ENCODE results near the gene ZNF669.

Gene ZNF669

GRCh38 chr1:247087256-247087655 lies 16.9 kb downstream of the ZNF669 start:
- no peak; the same call in 2 of the 3 replicates for ATAC-seq
- TF ChIP-seq ESRRG (CRISPR knock-in tag; IDR thresholded peaks at IDR 0.05) (no peak), ZFP3 (CRISPR knock-in tag; IDR thresholded peaks at IDR 0.05) (no peak), TSHZ2 (CRISPR knock-in tag; IDR thresholded peaks at IDR 0.05) (no peak), ZNF70 (CRISPR knock-in tag; IDR thresholded peaks at IDR 0.05) (no peak), ARNTL (CRISPR knock-in tag; IDR thresholded peaks at IDR 0.05; ENCODE audit: borderline replicate concordance, low read depth) (no peak), PATZ1 (CRISPR knock-in tag; IDR thresholded peaks at IDR 0.05; ENCODE audit: borderline replicate concordance) (no peak), TCF4 (CRISPR knock-in tag; IDR thresholded peaks at IDR 0.05; ENCODE audit: borderline replicate concordance) (no peak), RARB (CRISPR knock-in tag; IDR thresholded peaks at IDR 0.05) (no peak), ZC3H10 (CRISPR knock-in tag; IDR thresholded peaks at IDR 0.05) (no peak), PPARA (CRISPR knock-in tag; IDR thresholded peaks at IDR 0.05; ENCODE audit: borderline replicate concordance) (no peak), ISL1 (CRISPR knock-in tag; IDR thresholded peaks at IDR 0.05) (no peak), BACH2 (CRISPR knock-in tag; IDR thresholded peaks at IDR 0.05; ENCODE audit: borderline replicate concordance) (no peak), ZNF565 (CRISPR knock-in tag; conservative IDR thresholded peaks at IDR 0.05; ENCODE audit: low read depth) (no peak), ZFP30 (CRISPR knock-in tag; IDR thresholded peaks at IDR 0.05) (no peak)
- TF ChIP-seq, protein P1, sequence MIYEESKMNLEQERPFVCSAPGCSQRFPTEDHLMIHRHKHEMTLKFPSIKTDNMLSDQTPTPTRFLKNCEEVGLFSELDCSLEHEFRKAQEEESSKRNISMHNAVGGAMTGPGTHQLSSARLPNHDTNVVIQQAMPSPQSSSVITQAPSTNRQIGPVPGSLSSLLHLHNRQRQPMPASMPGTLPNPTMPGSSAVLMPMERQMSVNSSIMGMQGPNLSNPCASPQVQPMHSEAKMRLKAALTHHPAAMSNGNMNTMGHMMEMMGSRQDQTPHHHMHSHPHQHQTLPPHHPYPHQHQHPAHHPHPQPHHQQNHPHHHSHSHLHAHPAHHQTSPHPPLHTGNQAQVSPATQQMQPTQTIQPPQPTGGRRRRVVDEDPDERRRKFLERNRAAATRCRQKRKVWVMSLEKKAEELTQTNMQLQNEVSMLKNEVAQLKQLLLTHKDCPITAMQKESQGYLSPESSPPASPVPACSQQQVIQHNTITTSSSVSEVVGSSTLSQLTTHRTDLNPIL (CRISPR knock-in tag; IDR thresholded peaks at IDR 0.05; ENCODE audit: low read depth) = no peak

- no peak for ATAC-seq
- TF ChIP-seq ZC3H10 (CRISPR knock-in tag; IDR thresholded peaks at IDR 0.05) = no peak
These were observed 18.8 kb downstream of the ZNF669 start for GRCh38 chr1:247085310-247085709.

- no peak for ATAC-seq
- no peak for TF ChIP-seq PPARA (CRISPR knock-in tag; IDR thresholded peaks at IDR 0.05; ENCODE audit: borderline replicate concordance)
- TF ChIP-seq ZFP3 (CRISPR knock-in tag; IDR thresholded peaks at IDR 0.05) = no peak
- TF ChIP-seq ZFP30 (CRISPR knock-in tag; IDR thresholded peaks at IDR 0.05) = no peak
- TF ChIP-seq TSHZ2 (CRISPR knock-in tag; IDR thresholded peaks at IDR 0.05) = no peak
- no peak for TF ChIP-seq ESRRG (CRISPR knock-in tag; IDR thresholded peaks at IDR 0.05)
These were observed 19.4 kb downstream of the ZNF669 start for GRCh38 chr1:247084771-247085170.

DNA sequence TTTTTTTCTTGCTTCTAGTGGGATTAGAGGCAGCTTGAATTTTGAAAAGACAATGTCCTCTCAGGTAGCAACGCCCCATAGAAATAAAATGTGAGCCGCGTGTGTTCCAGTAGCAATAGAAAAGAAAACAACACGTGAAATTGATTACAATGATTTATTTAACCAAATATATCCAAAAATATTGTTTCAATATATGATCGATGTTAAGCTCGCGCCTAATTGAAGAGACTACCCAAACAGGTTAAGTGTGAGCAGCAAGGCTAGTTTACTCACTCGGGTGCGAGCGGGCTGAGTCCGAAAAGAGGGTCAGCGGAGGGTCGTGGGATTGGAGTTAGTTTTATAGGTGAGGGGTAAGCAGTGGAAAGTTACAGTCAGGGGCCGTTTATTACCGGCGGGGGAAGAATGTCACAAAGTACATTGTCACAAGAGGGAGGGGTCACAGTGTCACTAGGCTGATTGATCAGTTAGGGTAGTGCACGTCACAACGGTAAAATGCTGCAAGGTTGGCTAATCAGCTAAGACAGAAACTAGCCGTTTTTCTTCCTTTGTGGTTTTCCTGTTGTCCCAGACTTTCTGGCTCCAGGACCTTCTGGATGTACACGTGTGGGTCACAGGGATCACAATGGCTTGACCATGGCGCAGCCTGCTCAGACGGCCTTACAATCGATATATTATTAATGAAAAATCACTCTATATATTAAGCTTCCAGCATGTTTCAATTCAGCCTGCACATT lies 24.8 kb downstream of the ZNF669 start:
- no peak for ATAC-seq
- TF ChIP-seq ISL1 (CRISPR knock-in tag; IDR thresholded peaks at IDR 0.05) = no peak
- TF ChIP-seq ZFP3 (CRISPR knock-in tag; IDR thresholded peaks at IDR 0.05) = no peak
- TF ChIP-seq, protein P2, sequence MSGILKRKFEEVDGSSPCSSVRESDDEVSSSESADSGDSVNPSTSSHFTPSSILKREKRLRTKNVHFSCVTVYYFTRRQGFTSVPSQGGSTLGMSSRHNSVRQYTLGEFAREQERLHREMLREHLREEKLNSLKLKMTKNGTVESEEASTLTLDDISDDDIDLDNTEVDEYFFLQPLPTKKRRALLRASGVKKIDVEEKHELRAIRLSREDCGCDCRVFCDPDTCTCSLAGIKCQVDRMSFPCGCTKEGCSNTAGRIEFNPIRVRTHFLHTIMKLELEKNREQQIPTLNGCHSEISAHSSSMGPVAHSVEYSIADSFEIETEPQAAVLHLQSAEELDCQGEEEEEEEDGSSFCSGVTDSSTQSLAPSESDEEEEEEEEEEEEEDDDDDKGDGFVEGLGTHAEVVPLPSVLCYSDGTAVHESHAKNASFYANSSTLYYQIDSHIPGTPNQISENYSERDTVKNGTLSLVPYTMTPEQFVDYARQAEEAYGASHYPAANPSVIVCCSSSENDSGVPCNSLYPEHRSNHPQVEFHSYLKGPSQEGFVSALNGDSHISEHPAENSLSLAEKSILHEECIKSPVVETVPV (CRISPR knock-in tag; IDR thresholded peaks at IDR 0.05) = no peak
- TF ChIP-seq CSDC2 (CRISPR knock-in tag; IDR thresholded peaks at IDR 0.05) = no peak
- no peak for TF ChIP-seq PPARA (CRISPR knock-in tag; IDR thresholded peaks at IDR 0.05; ENCODE audit: borderline replicate concordance)
- TF ChIP-seq, protein P3, sequence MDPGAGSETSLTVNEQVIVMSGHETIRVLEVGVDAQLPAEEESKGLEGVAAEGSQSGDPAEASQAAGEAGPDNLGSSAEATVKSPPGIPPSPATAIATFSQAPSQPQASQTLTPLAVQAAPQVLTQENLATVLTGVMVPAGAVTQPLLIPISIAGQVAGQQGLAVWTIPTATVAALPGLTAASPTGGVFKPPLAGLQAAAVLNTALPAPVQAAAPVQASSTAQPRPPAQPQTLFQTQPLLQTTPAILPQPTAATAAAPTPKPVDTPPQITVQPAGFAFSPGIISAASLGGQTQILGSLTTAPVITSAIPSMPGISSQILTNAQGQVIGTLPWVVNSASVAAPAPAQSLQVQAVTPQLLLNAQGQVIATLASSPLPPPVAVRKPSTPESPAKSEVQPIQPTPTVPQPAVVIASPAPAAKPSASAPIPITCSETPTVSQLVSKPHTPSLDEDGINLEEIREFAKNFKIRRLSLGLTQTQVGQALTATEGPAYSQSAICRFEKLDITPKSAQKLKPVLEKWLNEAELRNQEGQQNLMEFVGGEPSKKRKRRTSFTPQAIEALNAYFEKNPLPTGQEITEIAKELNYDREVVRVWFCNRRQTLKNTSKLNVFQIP (CRISPR knock-in tag; IDR thresholded peaks at IDR 0.05; ENCODE audit: borderline replicate concordance, low read depth) = no peak
- TF ChIP-seq TOX (CRISPR knock-in tag; IDR thresholded peaks at IDR 0.05; ENCODE audit: borderline replicate concordance) = no peak
- TF ChIP-seq SNAI2 (CRISPR knock-in tag; IDR thresholded peaks at IDR 0.05) = no peak
- no peak for TF ChIP-seq GLIS3 (CRISPR knock-in tag; IDR thresholded peaks at IDR 0.05)
